Measurements from ENCODE around the gene UAP1L1. TPM values are rescaled to one million over a fixed set of nuclear protein-coding genes. Genes with fewer than 3 reads are reported as not detected.

The UAP1L1 gene
- total and polyA plus RNA-seq, 9 of the 15 experiments (the other 6 are each of a cell fraction or from before 2014, with no cell fraction given) = 0.20 to 8.6 (median 3.7) TPM

GRCh38 chr9:137114613-137115393 is 37.5 kb downstream of the UAP1L1 start, which contains the start of gene DPP7 (continued):
- TF ChIP-seq ZFP91 (CRISPR knock-in tag; IDR thresholded peaks at IDR 0.05) (no peak), EZH2 (IDR thresholded peaks at IDR 0.05; ENCODE audit: borderline replicate concordance, low read depth, low read length) (no peak), CTCF (IDR thresholded peaks at IDR 0.05 in 2 of 3, conservative IDR thresholded peaks at IDR 0.05 in 1 of 3; ENCODE audit: insufficient read depth in 2 of 3, low read depth in 1 of 3, low read length in 3 of 3) (no peak), MXI1 (IDR thresholded peaks at IDR 0.05; ENCODE audit: low read depth, low read length) (peak; percentile 45), ZNF140 (CRISPR knock-in tag; IDR thresholded peaks at IDR 0.05) (no peak), PRPF4 (IDR thresholded peaks at IDR 0.05; ENCODE audit: insufficient read depth, low read depth, low read length, poor library complexity, severe bottlenecking) (no peak), ZNF282 (CRISPR knock-in tag; IDR thresholded peaks at IDR 0.05) (no peak), DLX4 (CRISPR knock-in tag; IDR thresholded peaks at IDR 0.05) (no peak), NFIC (IDR thresholded peaks at IDR 0.05) (0 out of 2 replicates have a peak, but pooled peaks have one; percentile 7), SP1 (CRISPR knock-in tag; IDR thresholded peaks at IDR 0.05) (0 out of 2 replicates have a peak, but pooled peaks have one; percentile 45), ETV6 (IDR thresholded peaks at IDR 0.05; ENCODE audit: borderline replicate concordance in 1 of 2, low read depth in 2 of 2, low read length in 1 of 2) (no peak), ETV6 (CRISPR knock-in tag; IDR thresholded peaks at IDR 0.05; ENCODE audit: borderline replicate concordance) (no peak), CEBPZ (IDR thresholded peaks at IDR 0.05; ENCODE audit: borderline replicate concordance, low read depth, low read length) (no peak), MED1 (CRISPR knock-in tag; IDR thresholded peaks at IDR 0.05; ENCODE audit: borderline replicate concordance) (no peak), NUFIP1 (IDR thresholded peaks at IDR 0.05; ENCODE audit: partially characterized antibody) (no peak), MTA2 (IDR thresholded peaks at IDR 0.05; ENCODE audit: low read depth) (no peak), ZNF3 (CRISPR knock-in tag; IDR thresholded peaks at IDR 0.05) (no peak), ZFPM2 (CRISPR knock-in tag; IDR thresholded peaks at IDR 0.05) (no peak), ZNF239 (CRISPR knock-in tag; IDR thresholded peaks at IDR 0.05) (no peak), PTBP1 (IDR thresholded peaks at IDR 0.05; ENCODE audit: low read depth, low read length) (no peak)

All from K562 (cell line).